Type B pancreatic cell (in vitro differentiated cells): ENCODE measurements around the gene MAP1LC3B2. TPM values are rescaled to one million over a fixed set of nuclear protein-coding genes. Genes with fewer than 3 reads are reported as not detected.
"Not testable (repeated sequence)": the region's sequence is repeated elsewhere in the genome, so short reads cannot be mapped to it uniquely, and the experiment has no call there.

Experiments used
- DNase-seq: peaks from one replicate; pipeline ENCODE4 v3.0.0; 2021; ENCODE audit warnings: mixed read lengths; ENCODE audit not compliant: unreplicated experiment; ENCODE audit errors: extremely low spot score
- H3K27ac Mint-ChIP-seq: 2 replicates; pipeline ENCODE4 v1.8.0; 2021; ENCODE audit warnings: mild to moderate bottlenecking, mixed read lengths
- H3K27me3 Mint-ChIP-seq: 2 replicates; pipeline ENCODE4 v1.8.0; 2021; ENCODE audit warnings: mixed read lengths
- H3K36me3 Mint-ChIP-seq: 2 replicates; pipeline ENCODE4 v1.8.0; 2021; ENCODE audit warnings: mixed read lengths
- H3K4me1 Mint-ChIP-seq: one replicate; pipeline ENCODE4 v1.8.0; 2021; ENCODE audit warnings: mixed read lengths; ENCODE audit not compliant: unreplicated experiment
- H3K4me3 Mint-ChIP-seq: 2 replicates; pipeline ENCODE4 v1.8.0; 2021; ENCODE audit warnings: mild to moderate bottlenecking, mixed read lengths
- H3K9me3 Mint-ChIP-seq: 2 replicates; pipeline ENCODE4 v1.8.0; 2021; ENCODE audit warnings: mixed read lengths
- CTCF ChIP-seq: fragments of 200-600 bp; sonication (generic); conservative IDR thresholded peaks from 2 replicates; pipeline ENCODE4 v1.5.0; 2021; ENCODE audit warnings: antibody characterized with exemption, mild to moderate bottlenecking
- total RNA-seq: library from RNA; stranded (reverse); gene quantifications from 2 replicates; pipeline ENCODE4 v1.2.1, GENCODE V29; 2021; ENCODE audit warnings: low replicate concordance

Gene MAP1LC3B2
- total RNA-seq, 1 donor from 2014 or later: 1.0 TPM

- Mint-ChIP-seq H3K27ac (no peak overlapping the region), H3K4me3 (no peak overlapping the region), H3K36me3 (peaks cover 3% of the 10 kb centered on the region), H3K4me1 (peaks cover 10% of the 10 kb centered on the region), H3K9me3 (peaks cover 9% of the 10 kb centered on the region), H3K27me3 (no peaks in the 10 kb centered on the region)
- DNase-seq: no peak
- no peak for TF ChIP-seq CTCF
Observed at GRCh38 chr12:116562090-116562489, 2.9 kb downstream of the MAP1LC3B2 start.

GRCh38 chr12:116563262-116563661 is 4.1 kb downstream of the MAP1LC3B2 start:
- DNase-seq: no peak
- H3K27me3 Mint-ChIP-seq: no peaks in the 10 kb centered on the region
- peaks cover 9% of the 10 kb centered on the region for H3K9me3 Mint-ChIP-seq
- peaks cover 10% of the 10 kb centered on the region for H3K4me1 Mint-ChIP-seq
- no peak for TF ChIP-seq CTCF
- no peak overlapping the region for H3K4me3 Mint-ChIP-seq
- no peak overlapping the region for H3K27ac Mint-ChIP-seq
- H3K36me3 Mint-ChIP-seq: peaks cover 3% of the 10 kb centered on the region

GRCh38 chr12:116564080-116564479 is 4.9 kb downstream of the MAP1LC3B2 start:
- no peak for TF ChIP-seq CTCF
- DNase-seq: no peak
- Mint-ChIP-seq H3K27me3 (no peaks in the 10 kb centered on the region), H3K4me3 (no peak overlapping the region), H3K36me3 (peaks cover 3% of the 10 kb centered on the region), H3K4me1 (peaks cover 9% of the 10 kb centered on the region), H3K27ac (no peak overlapping the region), H3K9me3 (peaks cover 9% of the 10 kb centered on the region)

GRCh38 chr12:116565221-116565620 is 6.0 kb downstream of the MAP1LC3B2 start:
- not testable (repeated sequence) for H3K4me1 Mint-ChIP-seq, H3K27me3 Mint-ChIP-seq, H3K27ac Mint-ChIP-seq, H3K9me3 Mint-ChIP-seq, H3K4me3 Mint-ChIP-seq, DNase-seq, H3K36me3 Mint-ChIP-seq

- no peak overlapping the region for H3K4me3 Mint-ChIP-seq
- TF ChIP-seq CTCF: no peak
- no peak for DNase-seq
- no peak overlapping the region for H3K27ac Mint-ChIP-seq
- H3K9me3 Mint-ChIP-seq: peaks cover 9% of the 10 kb centered on the region
- no peaks in the 10 kb centered on the region for H3K27me3 Mint-ChIP-seq
- no peaks in the 10 kb centered on the region for H3K4me1 Mint-ChIP-seq
- H3K36me3 Mint-ChIP-seq: peaks cover 3% of the 10 kb centered on the region
Observed at GRCh38 chr12:116565963-116566362, 6.8 kb downstream of the MAP1LC3B2 start.

- no peaks in the 10 kb centered on the region for H3K4me1 Mint-ChIP-seq
- no peak for TF ChIP-seq CTCF
- H3K4me3 Mint-ChIP-seq: no peak overlapping the region
- peaks cover 3% of the 10 kb centered on the region for H3K36me3 Mint-ChIP-seq
- H3K27ac Mint-ChIP-seq: no peak overlapping the region
- no peaks in the 10 kb centered on the region for H3K27me3 Mint-ChIP-seq
- DNase-seq: no peak
- H3K9me3 Mint-ChIP-seq: peaks cover 9% of the 10 kb centered on the region
Observed at GRCh38 chr12:116568203-116568602, 9.0 kb downstream of the MAP1LC3B2 start.
